Cardiac muscle cell (in vitro differentiated cells and primary cell): Measurements from ENCODE around the gene PLCB2. TPM values are rescaled to one million over a fixed set of nuclear protein-coding genes. Genes with fewer than 3 reads are reported as not detected.

Source experiments
- DNase-seq, 2 donors: peaks; one replicate each; pipeline versions ENCODE4 v3.0.0 to v3.0.0-alpha.2; 2010 to 2017; ENCODE audit warnings: low read depth in 1 of 2, low spot score in 1 of 2
- H3K27ac ChIP-seq: fragments of 200-600 bp; sonication (generic); 2 replicates; pipeline ENCODE4 v1.5.1; 2016
- H3K27me3 ChIP-seq: fragments of 200-600 bp; sonication (generic); 2 replicates; pipeline ENCODE4 v1.6.0; 2016; ENCODE audit warnings: control low read depth
- H3K36me3 ChIP-seq: fragments of 200-600 bp; sonication (generic); 2 replicates; pipeline ENCODE4 v1.5.1; 2016; ENCODE audit warnings: control low read depth
- H3K4me1 ChIP-seq: fragments of 200-600 bp; sonication (generic); 2 replicates; pipeline ENCODE4 v1.8.1; 2017; ENCODE audit warnings: low read depth, mild to moderate bottlenecking, mixed run types
- H3K4me3 ChIP-seq: fragments of 200-600 bp; sonication (generic); 2 replicates; pipeline ENCODE4 v1.5.1; 2016; ENCODE audit warnings: mild to moderate bottlenecking
- H3K9me3 ChIP-seq: fragments of 200-600 bp; sonication (generic); 2 replicates; pipeline ENCODE4 v1.5.1; 2017; ENCODE audit warnings: low read depth, mild to moderate bottlenecking, control low read depth
- CTCF ChIP-seq: IDR thresholded peaks from 2 replicates; pipeline ENCODE4 v1.5.1; 2012; ENCODE audit warnings: low read depth, mild to moderate bottlenecking, low read length
- polyA plus RNA-seq: library from polyadenylated mRNA; unstranded; fragments of >200 nt; fragmentation: Nextera tagmentation; extraction: Ambion mirVana; gene quantifications from 2 replicates; pipeline ENCODE4 v1.2.1, GENCODE V29; 2016
- total RNA-seq: library from RNA; depleted of rRNA; stranded (reverse); fragments of >200 nt; gene quantifications from 2 replicates; pipeline ENCODE4 v1.2.3, GENCODE V29; 2016

Gene PLCB2
- total and polyA plus RNA-seq, 2 experiments from 2014 or later = 28.3 to 41.2 TPM

GRCh38 chr15:40250771-40251483, 56.8 kb downstream of the PLCB2 start:
- no peak for TF ChIP-seq CTCF
- no peak for DNase-seq
- peaks cover 47% of the 10 kb centered on the region for H3K27me3 ChIP-seq

GRCh38 chr15:40250304-40250656, 57.5 kb downstream of the PLCB2 start:
- Histone ChIP-seq H3K4me1 (peaks cover under 1% of the 10 kb centered on the region), H3K36me3 (no peaks in the 10 kb centered on the region), H3K9me3 (no peaks in the 10 kb centered on the region), H3K4me3 (no peak overlapping the region), H3K27me3 (peaks cover 47% of the 10 kb centered on the region), H3K27ac (no peak overlapping the region)
- no peak for DNase-seq
- TF ChIP-seq CTCF = no peak

More at GRCh38 chr15:40250771-40251483, 56.8 kb downstream of the PLCB2 start:
- Histone ChIP-seq H3K27ac (no peak overlapping the region), H3K4me3 (no peak overlapping the region), H3K9me3 (no peaks in the 10 kb centered on the region), H3K36me3 (no peaks in the 10 kb centered on the region), H3K4me1 (peaks cover 5% of the 10 kb centered on the region)

- H3K27ac ChIP-seq = no peak overlapping the region
- peaks cover 46% of the 10 kb centered on the region for H3K27me3 ChIP-seq
- DNase-seq = peak in 1 of 2 donors; percentile 26
- H3K36me3 ChIP-seq = no peaks in the 10 kb centered on the region
- no peaks in the 10 kb centered on the region for H3K9me3 ChIP-seq
- no peak overlapping the region for H3K4me3 ChIP-seq
- TF ChIP-seq CTCF = no peak
- peaks cover 6% of the 10 kb centered on the region for H3K4me1 ChIP-seq
Observed at GRCh38 chr15:40249477-40250303, 58.0 kb downstream of the PLCB2 start.

- Histone ChIP-seq H3K4me3 (no peak overlapping the region), H3K27ac (no peak overlapping the region), H3K9me3 (no peaks in the 10 kb centered on the region), H3K4me1 (peaks cover 6% of the 10 kb centered on the region), H3K36me3 (no peaks in the 10 kb centered on the region), H3K27me3 (peaks cover 32% of the 10 kb centered on the region)
- no peak for DNase-seq
- no peak for TF ChIP-seq CTCF
Observed at GRCh38 chr15:40248006-40248783, 59.5 kb downstream of the PLCB2 start.

- Histone ChIP-seq H3K36me3 (no peaks in the 10 kb centered on the region), H3K4me1 (peaks cover 6% of the 10 kb centered on the region), H3K27ac (no peak overlapping the region), H3K9me3 (no peaks in the 10 kb centered on the region), H3K4me3 (no peak overlapping the region), H3K27me3 (peaks cover 24% of the 10 kb centered on the region)
- DNase-seq = no peak
- TF ChIP-seq CTCF = no peak
Observed at GRCh38 chr15:40247406-40247971, 60.2 kb downstream of the PLCB2 start.
